K562 (cell line): ENCODE data around the gene OR51L1.

Experiments used
- JUN ChIP-seq, 2 experiments: sonication (generic) in 1 of 2; formaldehyde crosslinking in 1 of 2; IDR thresholded peaks; 2 replicates each; pipeline versions ENCODE4 v1.6.1 to v1.8.0; 2012 to 2022; ENCODE audit warnings: borderline replicate concordance in 2 of 2, mild to moderate bottlenecking in 2 of 2, improper control_type of control experiment in 1 of 2, low read depth in 1 of 2, low read length in 1 of 2, missing genetic modification reagents in 1 of 2
- JUND ChIP-seq, 2 experiments: IDR thresholded peaks; 2 replicates in 1 of 2; 3 replicates in 1 of 2; pipeline ENCODE4 v1.6.1; 2011; ENCODE audit warnings: borderline replicate concordance in 2 of 2, low read depth in 2 of 2, low read length in 2 of 2, improper control_type of control experiment in 1 of 2, missing biosample characterization in 1 of 2, missing genetic modification characterization in 1 of 2, missing genetic modification reagents in 1 of 2
- MYC ChIP-seq, 2 experiments: fragments of 250-450 bp in 1 of 2; sonication (Bioruptor Pico) in 1 of 2; IDR thresholded peaks; 2 replicates each; pipeline versions ENCODE4 v1.5.1 to v1.6.1; 2012 to 2021; ENCODE audit warnings: low read depth in 2 of 2, borderline replicate concordance in 1 of 2, improper control_type of control experiment in 1 of 2, low read length in 1 of 2, mild to moderate bottlenecking in 1 of 2, moderate library complexity in 1 of 2
- POLR2A ChIP-seq: fragments of 450-650 bp; conservative IDR thresholded peaks from 2 replicates; pipeline ENCODE4 v1.6.1; 2016
- TBP ChIP-seq: optimal IDR thresholded peaks from 2 replicates; pipeline ENCODE3; 2011; ENCODE audit warnings: low read depth, low read length, improper control_type of control experiment
- YY1 ChIP-seq, 3 experiments: IDR thresholded peaks; 2 replicates each; pipeline ENCODE4 v1.6.1; 2011; ENCODE audit warnings: low read length in 2 of 3, mild to moderate bottlenecking in 2 of 3, moderate library complexity in 2 of 3, borderline replicate concordance in 1 of 3, control low read depth in 1 of 3, low read depth in 1 of 3; ENCODE audit not compliant: insufficient read depth in 3 of 3, insufficient replicate concordance in 2 of 3, control insufficient read depth in 1 of 3, insufficient read length in 1 of 3; ENCODE audit errors: extremely low read depth in 1 of 3

DNA sequence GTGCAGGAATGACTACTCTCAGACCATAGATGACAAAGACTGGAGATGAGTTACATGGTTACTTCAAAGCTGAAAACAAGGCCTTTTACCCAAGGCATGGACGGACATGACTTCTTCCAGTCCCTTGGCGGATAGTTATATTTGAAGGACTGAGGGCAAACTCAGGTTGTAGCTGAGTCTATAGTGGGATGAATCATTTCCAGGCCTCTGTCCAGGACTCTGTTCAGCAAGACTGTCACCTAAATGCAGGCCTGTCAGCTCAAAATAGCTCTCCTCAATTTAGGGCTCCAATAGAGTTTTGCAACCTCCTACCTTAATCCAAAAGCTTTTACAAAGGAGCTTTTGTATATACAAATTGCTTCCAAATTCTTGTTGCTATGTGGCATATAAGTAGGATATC, 27.3 kb downstream of the OR51L1 start:
- TF ChIP-seq JUN (IDR thresholded peaks at IDR 0.05; ENCODE audit: borderline replicate concordance, low read depth, low read length): no peak
- no peak for TF ChIP-seq JUN (CRISPR knock-in tag; IDR thresholded peaks at IDR 0.05; ENCODE audit: borderline replicate concordance)
- no peak for TF ChIP-seq MYC (IDR thresholded peaks at IDR 0.05; ENCODE audit: low read depth, low read length)
- no peak for TF ChIP-seq MYC (CRISPR knock-in tag; IDR thresholded peaks at IDR 0.05; ENCODE audit: borderline replicate concordance, low read depth)
- no peak for TF ChIP-seq TBP
- no peak for TF ChIP-seq YY1 (IDR thresholded peaks at IDR 0.05; ENCODE audit: borderline replicate concordance in 1 of 3, control insufficient read depth in 1 of 3, extremely low read depth in 1 of 3, insufficient read depth in 3 of 3, insufficient read length in 1 of 3, insufficient replicate concordance in 2 of 3, low read depth in 1 of 3, low read length in 2 of 3)
- TF ChIP-seq JUND (IDR thresholded peaks at IDR 0.05; ENCODE audit: borderline replicate concordance, low read depth, low read length): no peak
- no peak for TF ChIP-seq JUND (tag; IDR thresholded peaks at IDR 0.05; ENCODE audit: borderline replicate concordance, low read depth, low read length)
- TF ChIP-seq POLR2A: no peak
